Testis (tissue), 2 donors: ENCODE results near the gene GRID1.

ENCODE experiments used
- POLR2A ChIP-seq: fragments of 450-650 bp; IDR thresholded peaks from one replicate; pipeline ENCODE4 v1.6.1; 2017; ENCODE audit warnings: antibody characterized with exemption, mild to moderate bottlenecking, moderate library complexity
- TF ChIP-seq, protein P1 (sequence below), 3 experiments: fragments of 450-650 bp in 2 of 3; fragments of 200-600 bp in 1 of 3; sonication (generic) in 1 of 3; IDR thresholded peaks; one replicate each; pipeline ENCODE4 v1.5.1; 2016 to 2019; ENCODE audit warnings: antibody characterized with exemption in 3 of 3, mild to moderate bottlenecking in 2 of 3, moderate library complexity in 1 of 3

DNA sequence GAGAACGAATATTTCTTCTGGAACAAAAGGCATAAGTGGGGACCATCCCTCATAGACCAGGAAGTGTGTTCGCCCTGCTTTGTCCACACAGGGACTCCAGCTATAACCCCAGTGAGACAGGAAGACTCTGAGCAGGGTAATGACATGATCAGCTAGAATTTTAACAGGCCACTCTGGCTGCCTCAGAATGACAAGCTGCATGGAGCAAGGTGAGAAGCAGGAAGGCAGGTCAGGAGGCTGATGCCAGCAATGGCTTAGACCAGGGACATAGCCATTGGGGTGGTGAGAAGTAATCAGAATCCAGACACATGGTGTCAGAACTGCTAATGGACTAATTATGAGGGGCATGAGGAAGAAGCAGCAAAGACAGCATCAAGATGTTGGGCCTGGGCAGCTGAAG, 264.6 kb downstream of the GRID1 start:
- no peak for TF ChIP-seq POLR2A
- TF ChIP-seq, protein P1, sequence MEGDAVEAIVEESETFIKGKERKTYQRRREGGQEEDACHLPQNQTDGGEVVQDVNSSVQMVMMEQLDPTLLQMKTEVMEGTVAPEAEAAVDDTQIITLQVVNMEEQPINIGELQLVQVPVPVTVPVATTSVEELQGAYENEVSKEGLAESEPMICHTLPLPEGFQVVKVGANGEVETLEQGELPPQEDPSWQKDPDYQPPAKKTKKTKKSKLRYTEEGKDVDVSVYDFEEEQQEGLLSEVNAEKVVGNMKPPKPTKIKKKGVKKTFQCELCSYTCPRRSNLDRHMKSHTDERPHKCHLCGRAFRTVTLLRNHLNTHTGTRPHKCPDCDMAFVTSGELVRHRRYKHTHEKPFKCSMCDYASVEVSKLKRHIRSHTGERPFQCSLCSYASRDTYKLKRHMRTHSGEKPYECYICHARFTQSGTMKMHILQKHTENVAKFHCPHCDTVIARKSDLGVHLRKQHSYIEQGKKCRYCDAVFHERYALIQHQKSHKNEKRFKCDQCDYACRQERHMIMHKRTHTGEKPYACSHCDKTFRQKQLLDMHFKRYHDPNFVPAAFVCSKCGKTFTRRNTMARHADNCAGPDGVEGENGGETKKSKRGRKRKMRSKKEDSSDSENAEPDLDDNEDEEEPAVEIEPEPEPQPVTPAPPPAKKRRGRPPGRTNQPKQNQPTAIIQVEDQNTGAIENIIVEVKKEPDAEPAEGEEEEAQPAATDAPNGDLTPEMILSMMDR (IDR thresholded peaks at IDR 0.05) = no peak
